Prostate gland (tissue), 2 donors: ENCODE results near the gene UBA7.

Source experiments
- CTCF ChIP-seq, 4 experiments: fragments of 200-600 bp in 2 of 4; fragments of 450-650 bp in 2 of 4; sonication (generic) in 2 of 4; IDR thresholded peaks; 1 replicate in 3 of 4; 2 replicates in 1 of 4; pipeline ENCODE4 v1.5.1; 2016 to 2019; ENCODE audit warnings: antibody characterized with exemption in 4 of 4, mild to moderate bottlenecking in 2 of 4, moderate library complexity in 2 of 4
- POLR2A ChIP-seq: fragments of 450-650 bp; IDR thresholded peaks from one replicate; pipeline ENCODE4 v1.6.1; 2016; ENCODE audit warnings: antibody characterized with exemption, mild to moderate bottlenecking
- POLR2AphosphoS5 ChIP-seq: sonication (generic); formaldehyde crosslinking; IDR thresholded peaks from one replicate; pipeline ENCODE4 v1.6.1; 2017; ENCODE audit warnings: antibody characterized with exemption

DNA sequence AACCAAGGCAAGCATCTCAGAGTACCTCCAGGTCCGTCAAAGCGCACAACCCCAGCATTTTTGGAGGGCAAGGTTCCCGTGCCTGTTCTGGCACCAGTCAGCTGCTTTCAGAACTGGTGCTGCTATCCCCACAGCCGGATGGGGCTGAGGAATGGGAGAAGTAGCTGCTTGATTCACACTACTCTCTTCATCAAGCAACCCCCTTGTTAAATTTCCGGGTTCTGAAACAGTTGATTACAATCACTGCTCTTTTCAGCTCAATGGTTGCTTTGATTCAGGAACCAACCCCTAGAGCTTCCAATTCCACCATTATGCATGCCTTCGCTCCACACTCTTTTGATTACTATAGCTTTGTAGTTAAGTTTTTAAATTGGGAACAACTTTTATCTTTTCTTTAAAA, 12.3 kb upstream of the UBA7 start:
- TF ChIP-seq CTCF (IDR thresholded peaks at IDR 0.05): no peak
- no peak for TF ChIP-seq POLR2A
- no peak for TF ChIP-seq POLR2AphosphoS5
